ENCODE data around the gene RBM22. TPM values are rescaled to one million over a fixed set of nuclear protein-coding genes. Genes with fewer than 3 reads are reported as not detected.

Gene RBM22
- 36.6 and 42.4 TPM in 2 replicates for total RNA-seq

GRCh38 chr5:150700594-150701377, at the start of gene RBM22:
Gene RBM22, minus strand, starts transcription at chr5:150701062. Its CDS starts 77 bp downstream, at chr5:150700985.

GRCh38 chr5:150661086-150661485, 39.8 kb downstream of the RBM22 start, which contains the start of gene MYOZ3:
Gene MYOZ3, plus strand, starts transcription at chr5:150661251. Its CDS starts 1,691 bp downstream, at chr5:150662942.

Other genes starting within 250 kb of the RBM22 start
- gene NDST1, start 192.9 kb downstream of the RBM22 start, total RNA-seq = 45.8 and 60.5 TPM in 2 replicates
- gene SYNPO, start 60.4 kb downstream of the RBM22 start, total RNA-seq = 9.7 and 12.5 TPM in 2 replicates
- gene MYOZ3, start 39.8 kb downstream of the RBM22 start, total RNA-seq = under 0.01 and 0.54 TPM in 2 replicates
- 78.7 and 81.8 TPM in 2 replicates for gene DCTN4, start 58.0 kb upstream of the RBM22 start, total RNA-seq
- 37.1 and 50.4 TPM in 2 replicates for gene SMIM3, start 77.7 kb upstream of the RBM22 start, total RNA-seq
- gene IRGM, start 145.5 kb upstream of the RBM22 start, total RNA-seq = 0.13 TPM in 1 of 2 replicates, not detected in the other
- 8.1 and 10.6 TPM in 2 replicates for gene ZNF300, start 203.9 kb upstream of the RBM22 start, total RNA-seq